IPS-11a (cell line): ENCODE results near the gene PPP1CB.
A peak's percentile ranks its signal among the peaks of the same experiment; 100 is the strongest.
"Not testable (repeated sequence)": the region's sequence is repeated elsewhere in the genome, so short reads cannot be mapped to it uniquely, and the experiment has no call there.

Experiments
- H3K4me3 ChIP-seq: one replicate; pipeline ENCODE4 v1.5.1; 2013; ENCODE audit warnings: low read depth, low read length, control low read depth

Gene PPP1CB

DNA sequence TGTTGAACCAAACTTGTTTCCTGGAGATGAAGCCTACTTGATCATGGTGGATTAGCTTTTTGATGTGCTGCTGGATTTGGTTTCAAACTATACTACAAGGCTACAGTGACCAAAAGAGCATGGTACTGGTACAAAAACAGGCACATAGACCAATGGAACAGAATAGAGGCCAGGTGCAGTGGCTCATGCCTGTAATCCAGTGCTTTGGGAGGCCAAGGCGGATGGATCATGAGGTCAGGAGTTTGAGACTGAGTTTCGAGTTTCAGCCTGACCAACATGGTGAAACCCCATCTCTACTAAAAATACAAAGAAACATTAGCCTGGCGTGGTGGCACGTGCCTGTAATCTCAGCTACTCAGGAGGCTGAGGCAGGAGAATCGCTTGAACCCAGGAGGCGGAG lies 9.0 kb upstream of the PPP1CB start:
- H3K4me3 ChIP-seq = not testable (repeated sequence)

GRCh38 chr2:28745225-28745624 lies 6.4 kb upstream of the PPP1CB start:
- no peak overlapping the region for H3K4me3 ChIP-seq

DNA sequence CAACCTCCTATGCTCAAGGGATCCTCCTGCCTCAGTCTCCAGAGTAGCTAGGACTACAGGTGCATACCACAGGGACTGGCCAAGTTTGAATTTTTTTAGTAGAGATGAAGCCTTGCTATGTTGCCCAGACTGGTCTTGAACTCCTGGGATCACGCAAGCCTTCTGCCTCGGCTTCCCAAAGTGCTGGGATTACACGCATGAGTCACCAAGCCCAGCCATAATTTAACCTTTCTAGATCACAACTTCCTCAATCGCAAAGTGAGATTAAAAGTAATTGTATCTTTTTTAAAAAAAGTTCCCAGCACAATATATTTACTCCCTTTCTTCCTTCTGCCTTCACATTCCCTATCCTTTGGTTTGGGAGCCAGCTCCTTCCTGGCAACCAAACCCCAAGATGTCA lies 5.8 kb upstream of the PPP1CB start:
- H3K4me3 ChIP-seq = no peak overlapping the region

DNA sequence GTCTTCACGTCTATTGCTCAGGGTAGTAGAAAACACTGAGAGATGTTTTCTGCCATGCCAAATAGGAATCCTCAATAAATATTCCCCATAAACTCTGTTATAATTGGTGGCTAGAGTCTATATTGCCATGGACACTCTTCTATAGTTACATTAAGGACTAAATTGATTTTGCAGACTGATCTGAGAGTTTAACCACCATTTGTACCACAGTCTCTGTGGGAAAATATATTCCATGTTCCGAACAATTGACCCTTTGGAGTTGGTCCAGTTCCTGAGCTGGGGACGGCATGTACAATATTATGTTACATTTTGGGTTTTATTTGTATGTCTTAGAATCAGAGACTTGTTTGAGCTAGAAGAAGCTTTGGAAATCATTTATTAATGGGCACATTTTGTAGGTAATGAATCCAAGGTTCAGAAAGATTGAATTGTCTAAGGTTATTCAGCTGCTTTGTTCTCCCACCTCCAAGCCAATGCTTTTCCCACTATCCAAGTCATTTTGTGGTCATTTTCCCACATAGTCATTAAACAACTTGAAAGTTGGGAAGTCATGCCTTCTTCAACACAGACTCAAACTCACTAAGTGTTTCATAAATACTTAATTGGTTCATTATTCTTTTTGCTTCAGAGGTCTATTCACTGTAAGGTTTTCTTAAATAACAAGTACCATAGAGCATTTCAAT lies 5.1 kb upstream of the PPP1CB start:
- H3K4me3 ChIP-seq = no peak overlapping the region

DNA sequence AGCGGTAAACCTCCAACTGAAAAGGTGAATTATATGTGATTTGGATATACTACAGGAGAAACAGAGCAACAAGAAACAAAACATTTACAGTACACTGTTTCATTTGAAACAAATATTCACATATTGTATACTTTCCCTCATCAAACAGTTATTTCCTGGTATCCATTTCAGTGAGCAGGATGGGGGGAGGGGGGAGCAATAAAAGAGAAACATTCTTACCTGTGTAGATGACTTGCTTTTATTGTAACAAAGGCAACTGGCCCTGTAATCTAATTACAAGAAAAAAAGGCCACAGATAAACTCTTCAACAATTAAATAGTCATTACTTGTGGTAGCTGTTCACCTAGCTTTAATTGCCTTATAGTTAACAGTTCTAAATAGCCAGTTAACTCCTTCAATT lies 3.9 kb upstream of the PPP1CB start:
- H3K4me3 ChIP-seq = no peak overlapping the region

DNA sequence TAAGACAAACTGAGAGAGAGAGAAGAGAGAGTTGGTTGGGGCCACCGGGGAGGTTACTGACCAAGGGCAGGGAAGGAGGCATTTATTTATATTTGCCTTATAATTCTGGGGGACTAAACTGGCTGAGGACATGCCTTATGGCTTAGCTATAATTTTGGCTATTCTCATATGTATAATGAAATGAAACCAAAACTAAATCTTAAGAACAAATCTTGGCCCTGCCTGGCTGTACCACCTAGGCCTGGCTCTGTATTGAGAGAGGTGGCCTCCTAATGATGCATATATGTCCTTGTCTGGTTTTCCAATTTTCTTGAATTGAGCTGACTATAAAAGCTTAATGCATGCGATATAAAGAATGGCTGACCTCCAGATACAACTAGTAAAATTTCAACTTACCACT lies 3.5 kb upstream of the PPP1CB start:
- H3K4me3 ChIP-seq = no peak overlapping the region

GRCh38 chr2:28748941-28749340 lies 2.7 kb upstream of the PPP1CB start:
- no peak overlapping the region for H3K4me3 ChIP-seq

DNA sequence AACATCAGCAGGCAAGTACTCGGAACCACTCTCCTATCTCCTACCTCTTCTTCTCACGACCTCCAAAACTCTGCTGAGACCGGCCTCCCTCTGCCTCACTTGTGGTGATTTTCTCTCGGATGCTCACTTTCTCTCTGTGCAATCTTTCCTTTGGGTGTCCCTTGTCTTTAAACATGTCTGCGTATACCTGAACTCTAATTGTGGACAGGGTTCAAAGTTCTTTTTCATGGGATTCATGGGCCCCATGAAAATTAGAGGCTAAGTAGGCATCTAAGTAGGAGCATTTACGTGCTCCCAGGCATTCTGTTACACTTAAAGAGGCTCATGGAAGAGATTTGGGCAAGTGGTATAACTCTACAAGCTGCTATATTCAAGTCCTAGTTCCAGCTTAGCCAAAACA lies 2.1 kb upstream of the PPP1CB start:
- no peak overlapping the region for H3K4me3 ChIP-seq

DNA sequence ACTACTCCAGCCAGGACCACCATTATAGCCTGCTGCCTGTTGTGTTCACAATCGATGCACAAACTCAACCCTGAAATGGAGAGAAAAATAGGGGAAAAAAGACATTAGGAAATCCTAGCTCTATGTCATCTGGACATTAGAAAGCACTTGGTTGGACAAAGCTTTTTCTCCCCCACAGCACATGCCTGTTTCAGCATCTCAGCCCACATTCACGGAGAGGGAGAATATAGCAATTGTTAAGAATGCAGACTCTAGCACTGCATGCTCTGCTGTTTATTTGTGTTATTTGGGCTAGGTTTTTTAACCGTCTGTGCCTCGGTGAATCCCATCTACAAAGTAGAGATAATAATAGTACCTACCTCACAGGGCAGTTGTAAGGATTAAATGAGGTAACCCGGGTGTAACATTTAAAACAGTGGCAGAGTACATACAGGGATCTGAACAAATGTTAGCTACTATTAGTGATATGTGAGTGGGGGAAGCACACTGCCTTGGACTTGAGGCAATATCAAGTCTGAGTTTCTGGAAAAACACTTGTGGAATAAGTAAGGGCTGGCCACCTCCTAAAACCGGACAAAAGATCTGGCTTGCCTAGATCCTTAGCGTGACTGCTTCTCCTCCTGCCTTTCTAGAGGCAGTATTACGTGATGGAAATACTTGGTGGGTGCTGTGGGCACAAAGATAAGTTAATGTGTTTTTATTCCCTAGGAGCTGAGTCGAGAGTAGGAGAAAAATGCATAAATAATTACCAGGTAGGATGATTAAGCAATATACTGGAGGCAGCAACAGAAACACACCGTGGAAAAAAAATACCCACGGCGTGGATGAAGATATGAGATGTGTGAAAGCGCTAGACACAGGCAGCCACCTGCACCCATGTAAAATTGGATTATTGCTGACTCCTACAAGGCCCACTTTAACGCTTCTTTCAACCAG lies 1.0 kb upstream of the PPP1CB start:
- peak overlapping the region; percentile 88 for H3K4me3 ChIP-seq

- peak overlapping the region; percentile 88 for H3K4me3 ChIP-seq
Observed at GRCh38 chr2:28751956-28752630, 463 bp downstream of the PPP1CB start.

GRCh38 chr2:28752631-28753376 lies 1.2 kb downstream of the PPP1CB start:
- H3K4me3 ChIP-seq = peak overlapping the region; percentile 88

DNA sequence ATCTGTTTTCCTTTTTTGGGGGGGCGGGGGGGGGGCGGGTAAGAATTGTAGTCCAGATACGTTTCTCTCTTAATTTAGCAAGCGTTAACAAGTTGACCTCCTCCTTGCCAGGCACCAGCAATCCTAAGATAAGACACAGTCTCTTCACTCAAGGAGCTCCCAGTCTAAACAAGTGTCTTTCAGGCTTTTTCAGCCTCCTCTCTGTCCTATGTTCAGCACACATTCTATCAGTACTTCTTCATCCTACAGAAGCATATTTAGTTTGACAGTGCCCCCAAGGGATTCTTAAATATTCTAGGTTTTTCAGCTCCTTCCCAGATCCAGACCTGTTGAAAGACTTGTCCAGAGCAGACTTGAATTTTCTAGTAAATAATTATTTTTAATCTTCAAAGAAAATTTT lies 2.7 kb downstream of the PPP1CB start:
- no peak overlapping the region for H3K4me3 ChIP-seq

GRCh38 chr2:28755421-28755820 lies 3.8 kb downstream of the PPP1CB start:
- H3K4me3 ChIP-seq = no peak overlapping the region

DNA sequence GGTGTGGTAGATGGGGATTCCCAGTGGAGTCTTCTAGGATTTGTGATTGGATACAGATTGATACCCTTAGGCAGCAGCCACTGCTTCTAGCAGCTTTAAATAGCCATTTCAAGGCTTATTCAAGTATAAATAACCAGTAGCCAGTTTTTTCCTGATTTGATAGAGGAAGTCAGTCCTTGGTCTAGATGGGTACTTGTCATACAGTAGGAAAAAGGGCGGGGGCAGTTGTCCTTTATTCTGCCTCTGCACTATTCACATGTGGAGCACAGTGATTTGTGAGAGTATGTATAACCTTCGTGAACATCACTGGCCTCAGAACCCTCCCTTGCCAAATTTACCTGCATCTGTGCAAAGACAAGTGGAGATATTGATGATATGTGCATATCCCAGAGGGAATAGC lies 6.8 kb downstream of the PPP1CB start:
- H3K4me3 ChIP-seq = no peak overlapping the region

DNA sequence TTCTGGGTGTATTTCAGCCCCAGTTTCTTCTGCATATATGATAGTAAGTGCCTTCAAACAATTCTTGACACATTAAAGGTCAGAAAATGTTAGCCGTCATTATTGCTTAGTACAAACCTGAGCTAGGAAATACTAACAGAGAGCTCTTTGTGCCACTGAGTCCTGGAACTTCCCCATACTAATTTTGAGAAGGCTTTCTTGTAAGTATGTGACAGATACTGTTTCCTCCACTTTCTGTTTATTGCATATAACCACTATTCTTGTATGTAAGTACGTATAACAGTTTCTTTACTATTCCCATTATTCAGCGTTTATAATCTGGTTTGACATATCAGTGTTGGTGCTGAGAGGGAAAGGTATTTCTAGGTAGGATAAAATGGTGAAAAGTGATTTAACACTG lies 9.8 kb downstream of the PPP1CB start:
- no peak overlapping the region for H3K4me3 ChIP-seq

- no peak overlapping the region for H3K4me3 ChIP-seq
Observed at GRCh38 chr2:28764909-28765711, 13.5 kb downstream of the PPP1CB start.

- no peak overlapping the region for H3K4me3 ChIP-seq
Observed at GRCh38 chr2:28766070-28766469, 14.4 kb downstream of the PPP1CB start.

DNA sequence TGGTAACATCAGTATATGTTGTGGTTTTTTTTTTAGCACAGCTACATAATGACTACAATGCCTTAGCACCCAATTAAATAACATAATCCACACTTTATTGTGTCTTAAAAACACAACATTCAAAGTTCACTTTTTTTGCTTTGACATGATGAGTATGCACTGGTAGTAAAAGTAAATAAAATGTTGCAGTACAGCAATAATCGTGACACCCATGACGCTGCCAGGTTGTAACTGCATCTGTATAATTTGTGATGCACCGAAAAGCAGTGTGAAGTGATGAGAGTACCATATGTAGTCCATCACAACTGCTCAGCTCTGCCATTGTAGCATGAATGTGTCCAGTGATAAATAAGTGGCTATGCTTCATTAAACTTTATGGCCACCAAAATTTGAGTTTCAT lies 15.7 kb downstream of the PPP1CB start:
- no peak overlapping the region for H3K4me3 ChIP-seq

GRCh38 chr2:28768422-28768821 lies 16.8 kb downstream of the PPP1CB start:
- H3K4me3 ChIP-seq = no peak overlapping the region

DNA sequence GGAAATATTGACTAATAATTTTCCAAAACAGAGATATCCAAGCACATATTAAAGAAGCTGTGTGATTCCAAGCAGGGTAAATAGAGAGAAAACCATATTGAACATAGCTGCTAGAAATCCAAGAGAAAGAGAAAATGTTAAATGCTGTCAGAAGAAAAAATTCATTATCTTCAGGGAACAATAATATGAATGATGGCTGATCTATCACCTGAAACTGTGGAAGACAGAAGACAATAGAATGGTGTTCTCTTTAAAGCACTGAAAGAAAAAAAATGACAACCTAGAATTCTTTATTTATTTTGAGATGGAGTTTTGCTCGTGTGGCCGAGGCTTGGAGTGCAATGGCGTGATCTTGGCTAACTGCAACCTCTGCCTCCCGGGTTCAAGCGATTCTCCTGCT lies 17.3 kb downstream of the PPP1CB start:
- no peak overlapping the region for H3K4me3 ChIP-seq
